K562 (cell line): ENCODE measurements around the gene NIPAL3.

Source experiments
- CREM ChIP-seq: IDR thresholded peaks from 2 replicates; pipeline ENCODE4 v1.6.1; 2014; ENCODE audit warnings: antibody characterized with exemption, low read depth
- FOXK2 ChIP-seq, 2 experiments: fragments of 450-650 bp; IDR thresholded peaks in 1 of 2; conservative IDR thresholded peaks in 1 of 2; 2 replicates each; pipeline ENCODE4 v1.6.1; 2016; ENCODE audit warnings: low read depth in 2 of 2, mild to moderate bottlenecking in 1 of 2
- JUN ChIP-seq, 2 experiments: sonication (generic) in 1 of 2; formaldehyde crosslinking in 1 of 2; IDR thresholded peaks; 2 replicates each; pipeline versions ENCODE4 v1.6.1 to v1.8.0; 2012 to 2022; ENCODE audit warnings: borderline replicate concordance in 2 of 2, mild to moderate bottlenecking in 2 of 2, improper control_type of control experiment in 1 of 2, low read depth in 1 of 2, low read length in 1 of 2, missing genetic modification reagents in 1 of 2
- MAFF ChIP-seq: IDR thresholded peaks from 2 replicates; pipeline ENCODE4 v1.6.1; 2012; ENCODE audit warnings: low read length, improper control_type of control experiment
- MCM7 ChIP-seq, 2 experiments: fragments of 450-650 bp; IDR thresholded peaks; 2 replicates each; pipeline ENCODE4 v1.6.1; 2016 to 2018
- RNF2 ChIP-seq: sonication (generic); IDR thresholded peaks from 2 replicates; pipeline ENCODE4 v1.6.1; 2016
- SETDB1 ChIP-seq: IDR thresholded peaks from one replicate; pipeline ENCODE4 v1.6.1; 2012; ENCODE audit warnings: low read length, control low read depth, inconsistent platforms
- SMC3 ChIP-seq: conservative IDR thresholded peaks from 2 replicates; pipeline ENCODE4 v1.6.1; 2011; ENCODE audit warnings: low read depth, low read length, improper control_type of control experiment; ENCODE audit not compliant: insufficient read depth
- YY1 ChIP-seq, 3 experiments: IDR thresholded peaks; 2 replicates each; pipeline ENCODE4 v1.6.1; 2011; ENCODE audit warnings: low read length in 2 of 3, mild to moderate bottlenecking in 2 of 3, moderate library complexity in 2 of 3, borderline replicate concordance in 1 of 3, control low read depth in 1 of 3, low read depth in 1 of 3; ENCODE audit not compliant: insufficient read depth in 3 of 3, insufficient replicate concordance in 2 of 3, control insufficient read depth in 1 of 3, insufficient read length in 1 of 3; ENCODE audit errors: extremely low read depth in 1 of 3
- ZNF133 ChIP-seq: fragments of 250-450 bp; sonication (Bioruptor Pico); IDR thresholded peaks from 2 replicates; pipeline ENCODE4 v1.4.0; 2020; ENCODE audit warnings: mild to moderate bottlenecking
- ZNF740 ChIP-seq, 3 experiments: fragments of 200-800 bp in 1 of 3; sonication (Bioruptor generic) in 1 of 3; sonication (generic) in 1 of 3; formaldehyde crosslinking in 1 of 3; IDR thresholded peaks; 2 replicates each; pipeline versions ENCODE4 v1.6.1 to v1.8.0; 2016 to 2022; ENCODE audit warnings: mild to moderate bottlenecking in 2 of 3, missing compliant biosample characterization in 2 of 3, missing genetic modification characterization in 2 of 3, missing genetic modification reagents in 1 of 3

DNA sequence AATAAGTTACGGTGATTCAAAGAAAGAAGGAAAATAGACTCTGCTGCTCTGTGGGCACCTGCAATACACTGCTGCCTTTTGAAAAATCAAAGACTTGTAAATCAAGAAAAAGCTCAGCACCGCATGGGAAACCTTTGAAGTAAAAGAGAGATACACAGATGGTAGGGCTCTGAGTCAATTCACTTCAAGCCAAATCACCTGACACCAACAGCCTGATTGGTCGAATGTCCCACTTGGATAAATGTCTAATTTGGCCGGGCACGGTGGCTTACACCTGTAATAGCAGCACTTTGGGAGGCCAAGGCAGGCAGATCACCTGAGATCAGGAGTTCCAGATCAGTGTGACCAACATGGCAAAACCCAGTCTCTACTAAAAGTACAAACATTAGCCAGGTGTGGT, 67.8 kb downstream of the NIPAL3 start:
- TF ChIP-seq CREM, result no peak
- no peak for TF ChIP-seq RNF2
- TF ChIP-seq JUN (IDR thresholded peaks at IDR 0.05; ENCODE audit: borderline replicate concordance, low read depth, low read length), result no peak
- no peak for TF ChIP-seq JUN (CRISPR knock-in tag; IDR thresholded peaks at IDR 0.05; ENCODE audit: borderline replicate concordance)
- no peak for TF ChIP-seq MAFF
- TF ChIP-seq SETDB1, result no peak
- no peak for TF ChIP-seq YY1 (IDR thresholded peaks at IDR 0.05; ENCODE audit: borderline replicate concordance in 1 of 3, control insufficient read depth in 1 of 3, extremely low read depth in 1 of 3, insufficient read depth in 3 of 3, insufficient read length in 1 of 3, insufficient replicate concordance in 2 of 3, low read depth in 1 of 3, low read length in 2 of 3)
- TF ChIP-seq ZNF740 (CRISPR knock-in tag; IDR thresholded peaks at IDR 0.05), result no peak
- TF ChIP-seq ZNF740 (tag; IDR thresholded peaks at IDR 0.05), result no peak
- TF ChIP-seq FOXK2 (conservative IDR thresholded peaks at IDR 0.05 in 1 of 2, IDR thresholded peaks at IDR 0.05 in 1 of 2; ENCODE audit: low read depth in 2 of 2), result no peak
- TF ChIP-seq MCM7 (IDR thresholded peaks at IDR 0.05), result no peak
- no peak for TF ChIP-seq ZNF133
- no peak for TF ChIP-seq SMC3
